Epidermal melanocyte (primary cell): ENCODE data around the gene NECAB3.

Experiments used
- DNase-seq: peaks from one replicate; pipeline ENCODE4 v3.0.0; 2011; ENCODE audit warnings: low spot score; ENCODE audit not compliant: insufficient read length

Gene NECAB3

DNA sequence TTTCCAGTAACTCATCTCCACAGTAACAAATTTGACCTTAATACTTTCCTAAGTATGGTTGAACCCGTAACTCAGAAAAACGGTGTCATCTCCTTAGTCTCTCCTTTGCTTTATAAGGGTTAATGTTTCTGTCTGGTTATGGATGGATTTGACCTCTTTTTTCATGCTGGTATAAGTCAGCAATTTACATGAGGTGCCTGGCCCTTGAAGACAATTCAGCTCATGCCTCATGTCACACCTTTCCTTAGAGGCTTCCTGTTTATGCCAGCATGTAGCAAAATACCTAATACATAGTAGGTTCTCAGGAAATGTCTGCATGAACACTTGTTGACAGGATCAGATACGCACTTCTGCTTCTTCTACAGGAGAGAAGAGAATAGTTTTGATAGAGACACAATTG, 49.8 kb downstream of the NECAB3 start:
- no peak for DNase-seq

- no peak for DNase-seq
Observed at GRCh38 chr20:33622705-33623365, 51.4 kb downstream of the NECAB3 start.

DNA sequence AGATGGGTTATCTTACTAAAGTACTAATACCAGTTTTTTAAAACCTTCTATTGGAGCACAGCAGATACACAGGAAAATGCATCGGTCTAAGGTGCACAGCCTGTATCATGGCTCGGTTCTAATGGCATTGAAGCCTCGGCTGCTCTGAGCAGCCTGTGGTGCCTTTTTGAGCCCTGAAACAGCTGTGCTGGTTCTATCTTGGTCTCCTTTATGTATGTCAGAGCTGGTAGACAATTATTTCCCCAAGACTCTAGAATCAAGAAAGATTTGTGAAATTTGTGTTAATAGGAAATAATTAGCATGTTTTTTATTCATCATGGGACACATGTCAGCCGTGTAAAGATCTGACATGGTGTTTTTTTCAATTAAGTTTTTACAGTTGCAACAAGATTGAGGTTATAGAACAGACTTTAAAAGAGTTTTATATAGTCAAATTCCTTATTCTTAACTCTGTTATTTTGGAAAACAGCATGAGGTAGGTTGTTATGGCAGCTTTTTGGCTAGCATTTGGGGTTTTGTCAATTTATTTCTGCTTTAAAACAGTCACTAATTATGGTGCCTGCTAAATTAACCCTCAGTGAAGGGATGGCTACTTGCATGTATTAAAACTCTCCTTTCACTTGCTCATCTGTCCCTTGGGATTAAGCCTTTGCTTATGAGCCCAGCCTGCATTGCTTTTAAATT, 52.4 kb downstream of the NECAB3 start:
- no peak for DNase-seq

GRCh38 chr20:33612001-33612400, 62.2 kb downstream of the NECAB3 start:
- DNase-seq, result no peak

GRCh38 chr20:33611106-33611505, 63.1 kb downstream of the NECAB3 start:
- no peak for DNase-seq

DNA sequence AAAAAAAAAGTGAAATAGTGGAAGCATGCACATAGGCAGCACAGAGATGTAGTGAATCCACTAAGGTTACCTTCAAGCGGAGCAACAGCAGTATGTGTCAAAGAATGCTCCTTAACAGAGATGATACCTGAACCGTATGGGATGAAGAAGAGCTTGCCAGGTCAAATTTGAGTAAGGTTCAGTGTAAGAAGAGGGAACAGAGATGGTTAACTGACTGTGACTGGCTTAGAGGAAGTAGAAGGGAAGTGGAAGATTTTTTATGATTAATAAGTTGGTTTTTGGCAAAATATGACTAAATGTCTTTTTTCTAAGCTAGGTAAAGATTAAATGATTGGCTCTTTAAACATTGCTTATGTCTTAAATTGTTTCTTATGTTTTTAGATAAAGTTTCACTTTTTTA, 64.7 kb downstream of the NECAB3 start:
- DNase-seq, result no peak
